HG03139 (cell line): Measurements from ENCODE around the gene KCNIP4.

Source experiments
- ATAC-seq: cut with Tn5 transposase; IDR thresholded peaks from one replicate; pipeline ENCODE4 v1.9.1; 2021; ENCODE audit not compliant: unreplicated experiment

The KCNIP4 gene

DNA sequence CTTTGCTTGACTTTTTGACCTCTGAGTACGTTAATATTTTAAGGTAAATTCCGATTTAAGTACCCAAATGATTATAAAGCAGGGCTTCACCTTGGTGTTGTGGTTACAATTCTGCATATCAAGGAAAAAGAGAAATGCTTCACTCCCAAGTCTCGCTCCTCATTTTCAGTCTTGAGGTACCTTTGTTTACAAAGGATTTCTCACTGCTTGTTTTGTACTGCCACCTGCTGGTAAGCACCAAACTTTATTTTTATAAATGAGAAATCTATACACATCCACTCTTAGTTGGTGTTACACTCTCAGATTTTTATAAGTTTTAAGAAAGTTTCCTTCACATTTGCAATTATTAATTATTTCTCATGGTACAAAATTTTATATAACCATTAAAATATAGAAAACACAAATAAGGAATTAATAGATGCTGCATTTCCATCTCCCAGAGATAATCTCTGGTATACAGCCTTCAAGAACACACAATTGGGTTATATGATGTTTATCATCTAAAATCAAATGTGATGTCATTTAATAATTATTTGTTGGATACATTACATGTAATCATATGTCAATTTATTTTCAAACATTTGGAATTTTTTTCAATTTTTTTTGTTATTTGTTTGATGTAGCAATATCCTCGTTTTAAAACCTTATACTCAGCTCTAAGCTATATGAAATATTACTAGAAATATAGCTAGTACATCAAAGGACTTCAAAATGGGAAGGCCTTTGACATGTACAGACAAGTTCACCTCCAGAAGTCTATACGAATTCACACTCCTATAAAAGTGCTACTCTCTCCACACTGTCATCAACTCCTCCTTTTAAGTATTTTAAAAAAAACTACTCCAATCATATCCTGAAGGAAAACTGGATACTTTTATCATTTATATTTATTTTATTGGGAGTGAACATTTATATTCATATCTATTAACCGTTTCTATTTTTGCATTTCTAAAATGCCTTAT lies 179.9 kb downstream of the KCNIP4 start:
- ATAC-seq: no peak

DNA sequence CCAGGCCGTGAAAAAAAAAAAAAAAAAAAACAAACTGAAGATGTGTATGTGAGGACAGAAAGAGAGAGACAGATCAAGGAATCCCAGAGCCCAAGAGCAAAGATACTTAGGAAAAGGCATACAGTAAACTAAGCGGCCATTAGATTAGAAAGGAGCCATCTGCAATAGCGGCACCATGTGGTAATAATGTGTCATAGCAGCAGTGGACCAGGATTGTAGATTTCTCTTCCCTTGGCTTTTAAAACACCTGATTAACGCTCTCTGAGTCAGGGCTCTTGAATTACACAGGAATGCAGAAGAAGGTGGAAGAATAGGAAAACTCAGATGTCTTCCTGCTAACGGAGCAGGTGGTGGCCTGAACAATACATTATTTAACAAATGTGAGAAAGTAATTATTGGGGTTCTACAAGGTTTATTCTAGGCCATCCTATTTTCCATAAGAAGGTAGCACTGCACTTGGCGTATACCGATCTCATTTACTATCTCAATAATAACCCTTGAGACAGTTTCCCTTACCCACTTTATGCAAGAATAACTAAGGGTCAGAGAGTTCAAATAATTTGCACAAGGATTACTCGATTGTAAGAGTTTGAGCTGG lies 182.7 kb downstream of the KCNIP4 start:
- ATAC-seq: peak; percentile 64

DNA sequence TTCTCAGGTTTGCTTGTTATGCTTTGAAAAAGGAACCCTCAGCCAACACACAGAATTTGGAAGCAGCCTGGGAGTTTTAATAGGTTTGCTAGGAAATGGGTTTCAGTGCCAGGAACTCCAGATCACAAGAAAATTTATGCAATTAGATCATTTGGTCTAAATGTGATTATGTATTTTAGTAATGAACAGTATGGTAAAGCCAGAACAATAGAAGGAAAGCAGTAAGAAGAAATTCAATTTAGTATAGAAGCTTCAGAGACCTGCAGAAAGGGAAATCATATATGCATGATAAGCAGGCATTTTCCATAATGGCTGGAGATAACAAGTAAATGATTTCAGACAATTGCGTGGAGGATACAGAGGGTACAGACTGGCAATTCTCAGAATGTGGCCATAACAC lies 184.7 kb downstream of the KCNIP4 start:
- no peak for ATAC-seq

DNA sequence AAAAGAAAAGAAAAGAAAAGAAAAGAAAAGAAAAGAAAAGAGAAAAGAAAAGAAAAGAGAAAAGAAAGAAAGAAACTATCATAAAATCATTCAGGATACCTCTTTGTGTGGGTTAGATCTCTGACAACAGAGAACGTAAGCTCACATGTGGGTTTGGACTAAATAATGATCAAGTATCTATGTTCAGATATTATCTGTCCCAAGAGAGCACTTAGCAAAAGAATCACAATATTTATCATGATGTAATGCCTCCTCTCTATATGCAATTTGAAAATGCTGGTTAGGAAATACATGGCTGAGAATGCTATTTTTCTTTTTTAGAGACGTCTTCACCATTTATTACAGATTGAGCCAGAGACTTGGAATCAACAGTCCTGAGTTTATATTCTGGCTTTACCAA lies 191.3 kb downstream of the KCNIP4 start:
- no peak for ATAC-seq

DNA sequence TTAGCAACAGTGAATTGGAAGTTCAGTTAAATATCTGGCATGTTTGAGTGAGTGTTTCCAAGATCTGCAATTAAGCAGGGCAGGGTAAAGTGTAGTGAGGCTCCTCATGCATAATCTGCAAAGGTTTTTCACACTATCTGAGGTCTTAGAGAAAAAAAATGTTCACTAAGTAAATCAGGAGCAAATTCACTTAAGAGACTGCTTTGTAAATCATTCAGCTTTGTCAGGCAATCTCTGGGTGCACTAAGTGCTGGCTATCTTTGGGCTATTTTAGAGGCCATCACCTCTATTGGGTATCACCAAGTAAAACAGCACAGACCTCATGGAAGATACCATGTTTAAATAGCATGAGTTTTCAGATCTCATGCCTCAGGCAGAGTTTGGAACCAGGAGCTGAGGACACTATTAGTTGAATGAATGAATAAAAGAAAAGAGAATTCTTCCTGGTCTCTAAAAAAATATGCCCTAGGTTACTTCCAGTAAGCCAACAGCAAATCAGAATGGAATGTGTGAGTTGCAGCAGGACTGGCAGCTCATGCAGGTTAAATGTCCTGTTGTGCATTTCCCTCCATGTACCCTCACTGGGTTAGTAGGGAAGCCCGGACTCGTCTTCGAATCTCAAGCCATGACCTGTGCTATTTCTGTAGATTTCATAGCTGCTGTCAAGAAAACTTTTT lies 195.3 kb downstream of the KCNIP4 start:
- no peak for ATAC-seq

DNA sequence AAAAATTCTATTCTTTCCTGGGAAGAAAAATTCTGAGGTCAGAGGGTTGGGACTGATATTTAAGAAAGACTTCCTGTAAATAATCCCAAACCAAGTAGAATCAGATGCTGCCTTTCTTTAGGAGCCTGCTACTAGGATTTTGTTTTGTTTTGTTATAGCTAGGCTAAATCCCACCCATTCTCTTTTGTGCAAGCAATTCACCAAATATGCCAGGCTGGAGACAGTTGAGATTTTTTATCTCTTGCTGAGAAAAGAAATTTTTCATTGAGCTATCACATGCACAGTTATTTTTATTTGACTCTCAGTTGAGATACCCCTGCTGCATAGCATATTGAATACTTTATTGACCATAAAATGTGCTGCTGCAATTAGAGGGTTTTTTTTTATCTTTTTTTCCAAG lies 196.0 kb downstream of the KCNIP4 start:
- no peak for ATAC-seq

DNA sequence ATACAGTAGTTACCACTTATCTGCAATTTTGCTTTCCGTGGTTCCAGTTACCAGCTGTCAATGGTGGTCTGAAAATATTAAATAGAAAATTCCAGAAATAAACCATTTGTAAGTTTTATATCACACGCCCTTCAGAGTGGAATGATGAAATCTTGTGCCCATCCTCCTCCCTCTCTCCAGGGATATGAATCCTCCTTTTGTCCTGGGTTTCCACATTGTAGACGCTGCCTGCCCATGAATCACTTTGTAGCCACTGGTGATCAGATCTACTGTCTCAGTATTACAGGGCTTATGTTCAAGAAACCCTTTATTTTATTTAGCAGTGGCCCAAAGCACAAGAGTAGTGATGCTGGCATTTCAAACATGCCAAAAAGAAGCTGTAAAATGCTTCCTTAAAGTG lies 198.6 kb downstream of the KCNIP4 start:
- no peak for ATAC-seq

DNA sequence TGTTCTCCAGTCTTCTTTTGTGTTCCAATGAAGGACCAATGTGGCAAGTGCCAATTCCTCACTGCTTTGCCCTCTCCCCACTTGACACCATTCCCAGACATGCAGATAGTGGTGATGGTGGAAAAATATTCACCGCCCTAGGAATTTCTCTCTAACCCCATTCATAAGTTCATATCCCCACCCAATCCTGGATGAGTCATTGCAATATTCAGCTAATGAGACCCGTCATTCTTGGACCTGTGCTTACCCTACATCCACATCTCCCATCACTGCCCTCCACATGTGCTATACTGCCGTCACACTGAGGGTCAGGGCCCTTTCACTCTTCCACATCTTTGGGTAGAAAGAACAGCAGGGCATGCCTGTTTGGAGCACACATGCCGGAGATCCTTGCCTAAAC lies 199.2 kb downstream of the KCNIP4 start:
- no peak for ATAC-seq

DNA sequence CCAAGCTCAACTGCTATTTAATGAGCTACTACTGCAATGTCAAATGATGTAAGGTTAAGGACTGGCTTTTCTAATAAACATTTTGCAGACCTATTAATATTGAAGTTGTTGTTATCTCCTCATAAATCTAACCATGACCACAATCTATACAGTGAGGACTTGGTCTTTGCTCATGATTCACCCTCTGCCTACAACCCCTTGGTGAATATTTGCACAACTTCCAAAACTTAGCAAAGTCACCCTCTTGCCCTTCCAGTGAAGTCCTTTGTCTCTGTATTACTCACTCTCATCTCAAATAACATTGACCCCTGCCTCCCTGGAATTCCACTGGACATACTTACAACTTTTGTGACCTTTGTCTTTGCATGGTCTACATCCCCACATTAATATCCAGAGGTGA lies 204.5 kb downstream of the KCNIP4 start:
- ATAC-seq: no peak

DNA sequence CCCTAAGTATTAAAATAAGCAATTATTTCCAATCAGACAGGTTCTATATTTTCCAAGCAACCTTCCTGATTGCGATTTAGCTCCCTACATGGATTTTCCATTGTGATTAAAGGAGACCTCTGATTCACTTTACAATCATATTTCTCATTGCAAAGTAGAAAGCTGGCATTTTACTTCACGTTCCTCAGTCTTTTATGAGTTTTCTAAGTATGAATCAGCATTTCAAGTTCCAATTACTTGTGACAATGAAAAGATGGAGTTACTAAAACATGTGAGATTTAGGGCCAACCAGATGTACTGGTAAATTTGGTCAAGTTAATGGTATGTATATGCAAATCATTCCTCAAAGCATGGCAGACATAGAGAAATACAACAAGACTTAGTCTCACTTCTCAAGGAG lies 206.2 kb downstream of the KCNIP4 start:
- no peak for ATAC-seq

DNA sequence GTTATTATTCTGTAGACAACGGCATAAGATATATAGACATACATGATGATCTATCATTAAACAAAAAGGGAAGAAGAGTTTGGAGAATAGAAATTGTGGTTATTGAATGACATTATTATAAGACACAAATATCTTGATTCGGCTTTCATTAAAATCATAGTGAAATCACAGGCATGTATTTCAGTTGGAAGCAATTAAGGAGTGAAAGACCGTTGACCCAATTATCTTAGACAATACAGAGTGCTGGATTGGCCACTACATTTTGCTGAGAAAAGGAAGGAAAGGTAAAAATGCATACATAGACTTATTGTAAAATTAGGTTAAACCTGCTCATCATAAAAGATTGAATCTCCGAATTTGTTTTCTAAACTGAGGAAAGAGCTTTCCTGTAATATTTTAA lies 209.8 kb downstream of the KCNIP4 start:
- no peak for ATAC-seq

DNA sequence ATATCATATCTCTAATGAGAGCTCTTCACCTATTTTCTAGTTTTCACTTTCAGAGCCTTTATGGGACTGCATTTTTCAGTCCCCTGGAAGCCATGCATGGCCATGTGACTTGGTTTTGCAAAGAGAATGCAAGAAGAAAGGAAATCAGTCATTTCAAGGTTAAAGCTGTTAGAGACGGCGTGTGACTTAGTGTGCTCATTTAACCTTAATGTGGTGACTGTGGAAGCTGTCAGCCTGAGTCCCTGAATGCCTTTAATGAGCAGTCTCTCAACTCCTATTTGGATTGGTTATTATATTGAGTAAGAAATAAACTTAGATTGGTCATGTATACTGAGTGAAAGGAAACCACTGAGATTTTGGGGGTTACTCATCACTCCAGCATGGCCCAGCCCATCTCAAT lies 212.7 kb downstream of the KCNIP4 start:
- no peak for ATAC-seq

DNA sequence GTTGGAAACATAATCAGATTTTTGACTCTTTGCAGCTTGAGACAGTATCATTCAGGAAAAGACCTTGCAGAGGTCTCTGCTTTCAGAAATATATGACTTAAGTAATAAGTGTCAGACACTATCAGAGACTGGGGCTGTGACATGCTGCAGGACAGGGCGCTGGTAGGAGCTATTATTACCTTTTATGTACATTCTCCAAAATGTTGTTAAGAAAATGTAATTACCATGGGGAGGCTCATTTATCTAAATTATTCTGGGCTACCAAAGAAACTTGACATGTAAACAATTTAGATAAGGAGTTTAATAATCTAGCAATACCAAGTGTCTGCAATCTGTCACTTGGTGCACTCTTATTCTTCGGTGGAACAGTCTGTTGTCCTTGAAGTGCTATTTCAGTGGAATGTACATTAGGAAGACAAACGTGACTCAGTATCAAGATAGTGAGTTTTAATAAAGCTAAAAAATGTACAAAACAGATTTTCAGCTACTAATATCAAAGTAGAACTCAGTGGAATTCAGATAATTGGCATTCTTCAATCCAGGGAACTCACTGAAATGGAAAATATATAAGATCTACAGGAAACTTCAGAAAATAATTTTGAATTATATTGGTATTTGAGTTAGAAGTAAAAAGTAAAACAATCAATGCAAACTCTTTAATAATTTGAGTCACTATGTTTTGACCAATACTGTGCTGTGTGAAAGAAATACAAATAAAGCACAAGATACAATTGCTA lies 214.5 kb downstream of the KCNIP4 start:
- no peak for ATAC-seq

DNA sequence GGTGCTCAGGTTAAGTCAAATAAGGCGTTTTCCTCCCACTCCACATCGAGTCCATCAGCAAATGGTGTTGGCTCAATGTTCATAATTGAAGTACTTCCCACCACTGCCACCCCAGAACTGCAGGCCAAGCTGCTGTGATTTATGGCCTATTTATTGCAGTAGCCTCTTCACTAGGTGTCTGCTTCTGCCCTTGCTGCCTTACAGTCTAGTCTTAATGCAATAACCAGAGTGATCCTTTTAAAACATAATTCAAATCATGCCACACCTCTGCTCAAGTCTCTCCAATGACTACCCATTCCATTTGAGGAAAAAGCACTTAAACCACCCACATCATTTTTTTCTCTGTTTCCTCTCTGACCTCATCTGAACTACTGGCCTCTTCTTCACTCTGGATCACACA lies 220.3 kb downstream of the KCNIP4 start:
- ATAC-seq: no peak

DNA sequence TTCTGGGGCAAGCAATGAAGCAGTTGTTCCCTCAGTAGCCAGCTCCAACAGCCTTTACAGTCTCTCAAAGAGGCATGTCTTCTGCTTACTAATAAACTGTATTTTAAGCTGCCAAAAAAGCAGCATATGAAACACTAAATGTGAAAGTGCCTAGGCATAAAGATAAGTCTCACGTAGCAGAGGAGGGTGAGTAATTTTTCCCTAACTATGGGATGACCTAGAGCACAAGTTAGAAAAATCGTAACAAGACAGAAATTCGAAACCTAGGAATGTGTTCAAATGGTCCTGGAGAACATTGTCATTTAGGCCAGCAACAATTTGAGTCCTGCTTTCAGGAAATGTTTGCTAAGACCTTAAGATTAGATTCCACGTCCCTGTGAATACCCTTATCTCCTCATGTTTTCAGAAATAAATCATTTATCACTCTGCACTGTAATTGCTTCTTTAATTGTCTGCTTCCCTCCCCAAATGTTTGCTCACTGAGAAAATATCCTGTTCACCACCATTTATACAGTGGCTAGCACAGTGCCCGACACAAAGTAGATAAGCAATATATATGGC lies 222.2 kb downstream of the KCNIP4 start:
- ATAC-seq: no peak

DNA sequence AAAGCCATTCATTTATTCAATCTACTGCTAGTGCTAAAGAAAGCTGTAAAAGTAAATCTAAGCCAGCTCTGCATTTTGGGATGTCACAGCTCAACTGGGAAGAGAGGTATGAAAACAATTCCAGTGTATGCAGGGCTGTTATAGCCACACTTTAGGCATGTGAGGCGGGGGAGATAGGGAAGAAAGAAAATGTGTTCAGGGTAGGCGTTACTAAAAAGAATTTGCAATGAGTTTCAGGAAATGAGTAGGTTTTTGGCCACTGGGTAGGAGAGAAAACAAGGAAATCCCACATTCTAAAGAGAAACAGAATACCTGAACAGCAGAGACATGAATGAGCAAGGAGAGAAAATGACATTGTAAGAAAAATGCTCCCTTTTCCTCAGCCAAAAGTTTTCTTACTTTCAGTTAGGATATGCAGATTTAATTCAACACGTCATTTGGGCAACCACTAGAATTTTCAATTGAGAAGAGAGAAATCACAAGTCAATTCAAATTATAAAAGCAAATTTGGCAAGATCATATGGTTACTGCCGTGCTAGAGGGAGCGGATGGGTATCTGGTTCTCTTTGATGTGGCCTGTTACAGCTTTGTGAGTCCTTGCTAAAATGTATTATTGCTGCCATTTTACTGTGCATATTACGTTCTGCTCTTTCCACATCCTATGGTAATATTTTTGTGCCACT lies 226.3 kb downstream of the KCNIP4 start:
- ATAC-seq: no peak

DNA sequence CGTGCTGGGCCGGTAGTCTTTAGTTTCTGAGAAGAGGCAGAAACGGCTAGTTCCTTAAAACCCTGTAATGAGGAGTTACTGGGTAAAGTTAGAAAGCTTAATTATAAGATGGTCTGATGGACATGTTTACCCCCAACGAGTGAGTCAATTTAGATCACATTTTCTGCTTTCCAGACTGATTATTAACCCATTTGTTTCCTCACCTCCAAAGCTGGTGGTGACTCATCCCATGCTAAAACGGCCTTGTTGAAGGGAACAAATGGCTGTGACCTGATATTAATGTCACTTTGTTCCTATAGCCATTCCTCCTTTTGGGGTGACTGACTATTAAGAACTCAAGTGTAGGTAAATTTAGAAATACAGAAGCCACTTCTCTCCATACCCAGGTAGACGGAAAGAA lies 232.0 kb downstream of the KCNIP4 start:
- no peak for ATAC-seq

DNA sequence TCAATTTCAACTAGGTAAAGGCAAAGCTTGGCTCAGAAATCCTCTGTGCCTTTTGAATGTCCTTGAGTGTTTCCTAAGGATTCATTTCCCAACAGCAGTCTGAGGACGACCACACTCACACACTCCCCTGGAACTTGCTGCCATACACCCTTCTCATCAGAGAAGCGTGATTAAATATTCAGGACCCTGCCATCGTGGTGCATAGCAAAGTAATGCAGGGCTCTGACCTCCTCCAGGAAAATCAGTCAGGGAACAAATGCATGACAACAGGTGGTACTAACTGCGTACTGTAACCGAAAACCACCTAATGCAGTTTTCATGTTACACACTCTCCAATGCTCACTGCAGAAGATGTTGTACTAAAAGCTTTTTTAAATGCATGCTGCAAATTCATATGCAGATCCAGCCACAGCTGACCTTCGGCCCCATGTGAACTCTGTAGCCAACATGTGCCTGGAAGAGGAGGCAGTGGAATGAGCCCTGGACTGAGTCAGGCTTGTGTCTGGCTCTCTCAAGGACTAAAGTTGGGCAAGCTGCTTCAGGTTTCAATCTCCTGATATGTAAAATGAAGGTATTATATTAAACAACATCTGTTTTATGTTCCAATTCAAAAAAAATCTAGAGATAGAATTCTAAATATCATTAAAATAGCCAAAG lies 238.3 kb downstream of the KCNIP4 start:
- ATAC-seq: no peak

DNA sequence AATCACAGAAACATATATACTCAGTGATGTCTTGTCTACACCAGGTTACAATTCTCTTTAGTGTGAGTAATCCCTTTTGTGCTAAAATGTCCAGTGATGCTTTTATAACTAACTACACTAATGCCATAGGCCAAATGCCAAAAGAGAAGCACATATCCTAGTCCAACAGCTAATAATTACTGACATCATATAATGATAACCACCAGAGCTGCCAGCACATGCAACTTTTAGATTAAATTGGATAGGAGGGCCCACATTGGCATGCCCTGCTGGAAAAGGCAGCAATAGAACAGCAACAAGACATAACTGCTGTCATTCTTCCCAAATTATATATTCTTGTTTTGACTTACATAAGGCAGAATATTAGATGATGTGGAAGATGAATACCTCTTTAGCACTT lies 238.8 kb downstream of the KCNIP4 start:
- ATAC-seq: no peak

DNA sequence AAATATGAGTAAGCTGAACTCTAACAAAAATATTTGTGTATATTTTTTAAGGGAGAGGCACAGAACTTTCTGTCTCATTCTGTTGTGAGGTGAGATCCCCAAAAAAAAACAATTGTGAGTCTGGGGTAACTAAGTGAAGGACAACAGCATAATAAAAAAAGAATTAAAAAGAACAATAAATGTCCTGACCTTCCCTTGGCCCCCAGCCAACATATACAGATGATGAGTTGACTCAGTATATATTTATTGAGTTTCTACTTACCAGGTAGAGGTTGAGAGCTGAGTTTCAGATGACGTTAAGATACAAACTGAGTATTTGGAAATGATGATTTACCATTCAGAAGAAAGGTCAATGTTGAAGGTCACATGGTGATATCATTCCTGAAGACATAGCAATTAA lies 239.5 kb downstream of the KCNIP4 start:
- ATAC-seq: no peak
